H9 (cell line): ENCODE measurements around the gene EOGT. TPM values are rescaled to one million over a fixed set of nuclear protein-coding genes. Genes with fewer than 3 reads are reported as not detected.

Experiments
- DNase-seq: peaks from one replicate; pipeline ENCODE4 v3.0.0-alpha.2; 2017
- H2AFZ ChIP-seq: one replicate; pipeline ENCODE4 v1.6.1; 2013; ENCODE audit warnings: mild to moderate bottlenecking, low read length, control low read depth, moderate library complexity
- H2AK5ac ChIP-seq: 2 replicates; pipeline ENCODE4 v1.6.1; 2013; ENCODE audit warnings: low read length, control low read depth, mixed read lengths; ENCODE audit not compliant: insufficient read length
- H2BK120ac ChIP-seq: one replicate; pipeline ENCODE4 v1.6.1; 2013; ENCODE audit warnings: low read depth, mild to moderate bottlenecking, low read length, control low read depth, inconsistent platforms; ENCODE audit not compliant: poor library complexity, severe bottlenecking
- H2BK12ac ChIP-seq: 2 replicates; pipeline ENCODE4 v1.6.1; 2013; ENCODE audit warnings: low read length, control low read depth, mixed read lengths, low read depth; ENCODE audit not compliant: insufficient read length
- H2BK15ac ChIP-seq: 2 replicates; pipeline ENCODE4 v1.6.1; 2013; ENCODE audit warnings: low read depth, low read length, control low read depth
- H2BK20ac ChIP-seq: one replicate; pipeline ENCODE4 v1.6.1; 2013; ENCODE audit warnings: low read depth, mild to moderate bottlenecking, low read length, control low read depth, inconsistent platforms; ENCODE audit not compliant: poor library complexity, severe bottlenecking
- H2BK5ac ChIP-seq: 2 replicates; pipeline ENCODE4 v1.6.1; 2013; ENCODE audit warnings: low read length, control low read depth, mixed read lengths; ENCODE audit not compliant: insufficient read length
- H3K14ac ChIP-seq: 2 replicates; pipeline ENCODE4 v1.6.1; 2013; ENCODE audit warnings: low read length, control low read depth; ENCODE audit not compliant: insufficient read depth
- H3K18ac ChIP-seq: 2 replicates; pipeline ENCODE4 v1.6.1; 2013; ENCODE audit warnings: low read depth, mild to moderate bottlenecking, mixed read lengths, low read length, control low read depth; ENCODE audit not compliant: insufficient read length
- H3K23ac ChIP-seq: 2 replicates; pipeline ENCODE4 v1.6.1; 2013; ENCODE audit warnings: low read length, control low read depth, mixed read lengths, low read depth; ENCODE audit not compliant: insufficient read length
- H3K23me2 ChIP-seq: 2 replicates; pipeline ENCODE4 v1.6.1; 2013; ENCODE audit warnings: low read depth, mild to moderate bottlenecking, mixed read lengths, low read length, control low read depth; ENCODE audit not compliant: insufficient read length, poor library complexity, severe bottlenecking
- H3K27ac ChIP-seq: 2 replicates; pipeline ENCODE4 v1.5.1; 2013; ENCODE audit warnings: low read length, control low read depth, mixed read lengths, low read depth; ENCODE audit not compliant: insufficient read length
- H3K27me3 ChIP-seq: 2 replicates; pipeline ENCODE4 v1.6.1; 2013; ENCODE audit warnings: low read length, control low read depth, inconsistent platforms; ENCODE audit not compliant: insufficient read depth
- H3K4ac ChIP-seq: 2 replicates; pipeline ENCODE4 v1.6.1; 2013; ENCODE audit warnings: low read depth, mild to moderate bottlenecking, control low read depth, inconsistent platforms, low read length, moderate library complexity
- H3K4me1 ChIP-seq: 2 replicates; pipeline ENCODE4 v1.6.1; 2013; ENCODE audit warnings: low read length, control low read depth, inconsistent platforms; ENCODE audit not compliant: insufficient read depth
- H3K4me2 ChIP-seq: 2 replicates; pipeline ENCODE4 v1.6.1; 2013; ENCODE audit warnings: low read length, control low read depth, mixed read lengths; ENCODE audit not compliant: insufficient read length, insufficient read depth
- H3K56ac ChIP-seq: 2 replicates; pipeline ENCODE4 v1.6.1; 2013; ENCODE audit warnings: low read depth, mild to moderate bottlenecking, mixed read lengths, low read length, control low read depth; ENCODE audit not compliant: insufficient read length
- H3K79me1 ChIP-seq: 2 replicates; pipeline ENCODE4 v1.6.1; 2013; ENCODE audit warnings: low read depth, mild to moderate bottlenecking, moderate library complexity, low read length, control low read depth, inconsistent platforms; ENCODE audit not compliant: insufficient read depth, poor library complexity, severe bottlenecking
- H3K79me2 ChIP-seq: 2 replicates; pipeline ENCODE4 v1.6.1; 2013; ENCODE audit warnings: low read length, control low read depth, inconsistent platforms; ENCODE audit not compliant: insufficient read depth
- H3K9ac ChIP-seq: 2 replicates; pipeline ENCODE4 v1.6.1; 2013; ENCODE audit warnings: low read length, control low read depth, mixed read lengths; ENCODE audit not compliant: insufficient read length; ENCODE audit errors: extremely low read depth
- H3K9me3 ChIP-seq: one replicate; pipeline ENCODE4 v1.6.1; 2013; ENCODE audit warnings: low read depth, low read length, inconsistent platforms; ENCODE audit not compliant: control insufficient read depth
- H3T11ph ChIP-seq: one replicate; pipeline ENCODE4 v1.6.1; 2013; ENCODE audit warnings: mild to moderate bottlenecking, low read length, control low read depth, inconsistent platforms
- H4K20me1 ChIP-seq: one replicate; pipeline ENCODE4 v1.6.1; 2013; ENCODE audit not compliant: control insufficient read depth, insufficient read length, insufficient read depth
- H4K5ac ChIP-seq: 2 replicates; pipeline ENCODE4 v1.6.1; 2013; ENCODE audit warnings: low read depth, mild to moderate bottlenecking, mixed read lengths, low read length, control low read depth; ENCODE audit not compliant: insufficient read length
- H4K8ac ChIP-seq: replicated peaks from 2 replicates; pipeline ENCODE4 v1.6.1; 2013; ENCODE audit warnings: low read length, control low read depth, mixed read lengths, low read depth; ENCODE audit not compliant: insufficient read length
- H4K91ac ChIP-seq: 2 replicates; pipeline ENCODE4 v1.6.1; 2013; ENCODE audit warnings: low read depth, mild to moderate bottlenecking, moderate library complexity, mixed read lengths, low read length, control low read depth; ENCODE audit not compliant: insufficient read length
- H3K27ac Mint-ChIP-seq, 3 experiments: 2 replicates in 2 of 3; 3 replicates in 1 of 3; pipeline ENCODE4 v1.8.0; 2020 to 2021; ENCODE audit warnings: mixed read lengths in 3 of 3, mild to moderate bottlenecking in 1 of 3, moderate library complexity in 1 of 3
- H3K27me3 Mint-ChIP-seq: 2 replicates; pipeline ENCODE4 v1.8.0; 2021; ENCODE audit warnings: low read depth, mild to moderate bottlenecking, moderate library complexity, mixed read lengths
- H3K36me3 Mint-ChIP-seq, 3 experiments: 2 replicates in 2 of 3; 3 replicates in 1 of 3; pipeline ENCODE4 v1.8.0; 2020 to 2021; ENCODE audit warnings: low read depth in 3 of 3, mixed read lengths in 3 of 3; ENCODE audit not compliant: insufficient read depth in 1 of 3
- H3K4me1 Mint-ChIP-seq, 2 experiments: 2 replicates each; pipeline ENCODE4 v1.8.0; 2020; ENCODE audit warnings: mixed read lengths in 2 of 2
- H3K4me3 Mint-ChIP-seq, 2 experiments: 2 replicates in 1 of 2; 3 replicates in 1 of 2; pipeline ENCODE4 v1.8.0; 2020 to 2021; ENCODE audit warnings: mild to moderate bottlenecking in 2 of 2, mixed read lengths in 2 of 2, moderate library complexity in 1 of 2
- H3K9me3 Mint-ChIP-seq, 2 experiments: 2 replicates in 1 of 2; 3 replicates in 1 of 2; pipeline ENCODE4 v1.8.0; 2020; ENCODE audit warnings: mild to moderate bottlenecking in 2 of 2, mixed read lengths in 2 of 2, moderate library complexity in 1 of 2
- CTCF ChIP-seq: fragments of 200-600 bp; sonication (generic); conservative IDR thresholded peaks from 3 replicates; pipeline ENCODE4 v1.8.0; 2021; ENCODE audit warnings: antibody characterized with exemption, mild to moderate bottlenecking
- WGBS: extraction: QIAGEN DNeasy Blood & Tissue Kit; methylation state at CpG from one replicate; pipeline ENCODE4 v1.1.7; 2013; ENCODE audit warnings: missing lambda C conversion rate, low lambda C conversion rate, mixed read lengths; ENCODE audit not compliant: insufficient read length; ENCODE audit errors: extremely low coverage; 5-methylcytosine and 5-hydroxymethylcytosine counted together
- total RNA-seq: library from RNA; stranded (reverse); gene quantifications from 2 replicates; pipeline ENCODE4 v1.2.1, GENCODE V29; 2021

The EOGT gene
- total RNA-seq, 1 experiment from 2014 or later: 30.5 TPM

DNA sequence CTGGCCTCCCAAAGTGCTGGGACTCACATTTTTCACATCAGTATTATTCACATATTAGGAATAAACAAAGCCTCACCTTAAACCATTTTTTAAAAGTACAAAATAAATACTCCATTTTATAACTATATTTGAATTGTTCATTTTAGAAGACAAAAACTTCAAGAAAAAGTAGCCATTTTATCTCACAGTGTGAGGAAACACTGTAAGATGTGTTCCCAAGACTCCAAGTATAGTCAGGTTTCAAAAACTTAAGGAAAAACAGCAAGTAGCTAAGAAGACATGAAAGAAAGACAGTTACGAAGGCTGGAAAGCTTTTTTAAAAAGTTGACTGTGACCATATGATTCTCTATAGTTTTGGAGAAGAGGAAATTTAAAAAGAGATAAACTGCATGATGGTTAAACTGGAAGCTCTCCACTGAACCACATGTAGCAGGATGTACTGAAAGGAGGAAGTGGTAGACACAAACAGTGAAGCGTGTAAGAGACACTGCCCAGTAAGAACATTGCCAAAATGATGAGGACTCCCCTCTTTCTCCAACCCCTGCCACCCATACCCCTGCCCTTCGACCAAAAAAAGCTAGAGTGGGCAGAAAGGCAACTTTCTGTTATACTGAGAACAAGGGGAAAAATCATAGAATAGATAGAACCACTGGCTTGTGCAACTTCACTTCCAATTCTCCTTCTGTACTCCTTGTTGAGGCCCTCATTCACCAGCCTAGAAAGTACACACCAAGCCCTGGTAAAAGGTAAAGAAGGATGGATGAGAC, 44.9 kb upstream of the EOGT start:
- H3K36me3 Mint-ChIP-seq: peaks cover 33 to 73% (median 69%) of the 10 kb centered on the region in 3 experiments
- H3K4ac ChIP-seq: no peak overlapping the region
- H3K23me2 ChIP-seq: no peaks in the 10 kb centered on the region
- H4K20me1 ChIP-seq: no peaks in the 10 kb centered on the region
- H2BK5ac ChIP-seq: no peak overlapping the region
- H3K4me2 ChIP-seq: no peak overlapping the region
- no peak overlapping the region for H3K27ac ChIP-seq
- no peak for TF ChIP-seq CTCF
- no peak overlapping the region for H3K18ac ChIP-seq
- H4K91ac ChIP-seq: no peak overlapping the region
- H3K27me3 Mint-ChIP-seq: no peaks in the 10 kb centered on the region
- H3K79me1 ChIP-seq: no peaks in the 10 kb centered on the region
- H3K14ac ChIP-seq: no peak overlapping the region
- H2BK120ac ChIP-seq: no peak overlapping the region
- H3K9me3 Mint-ChIP-seq: no peaks in the 10 kb centered on the region
- DNase-seq: no peak
- no peaks in the 10 kb centered on the region for H3K9me3 ChIP-seq
- H3K56ac ChIP-seq: no peak overlapping the region
- H2BK20ac ChIP-seq: no peak overlapping the region
- no peak overlapping the region for H3K9ac ChIP-seq
- H3K27me3 ChIP-seq: no peaks in the 10 kb centered on the region
- H3T11ph ChIP-seq: no peak overlapping the region
- no peak overlapping the region for H2AK5ac ChIP-seq
- H3K23ac ChIP-seq: no peak overlapping the region
- H2BK12ac ChIP-seq: no peak overlapping the region
- no peak overlapping the region for H2BK15ac ChIP-seq
- H4K8ac ChIP-seq: no peak overlapping the region
- no peak overlapping the region for H2AFZ ChIP-seq
- no peaks in the 10 kb centered on the region for H3K79me2 ChIP-seq
- no peak overlapping the region for H3K4me3 Mint-ChIP-seq
- no peak overlapping the region for H4K5ac ChIP-seq
- no peaks in the 10 kb centered on the region for H3K4me1 Mint-ChIP-seq
- H3K4me1 ChIP-seq: no peaks in the 10 kb centered on the region
- H3K27ac Mint-ChIP-seq: no peak overlapping the region
- WGBS: no CpG with 5 or more reads among the region's 3 CpGs
